Measurements from ENCODE around the gene POU6F2.
A peak's percentile ranks its signal among the peaks of the same experiment; 100 is the strongest.
"Not testable (repeated sequence)": the region's sequence is repeated elsewhere in the genome, so short reads cannot be mapped to it uniquely, and the experiment has no call there.

Gene POU6F2, protein sequence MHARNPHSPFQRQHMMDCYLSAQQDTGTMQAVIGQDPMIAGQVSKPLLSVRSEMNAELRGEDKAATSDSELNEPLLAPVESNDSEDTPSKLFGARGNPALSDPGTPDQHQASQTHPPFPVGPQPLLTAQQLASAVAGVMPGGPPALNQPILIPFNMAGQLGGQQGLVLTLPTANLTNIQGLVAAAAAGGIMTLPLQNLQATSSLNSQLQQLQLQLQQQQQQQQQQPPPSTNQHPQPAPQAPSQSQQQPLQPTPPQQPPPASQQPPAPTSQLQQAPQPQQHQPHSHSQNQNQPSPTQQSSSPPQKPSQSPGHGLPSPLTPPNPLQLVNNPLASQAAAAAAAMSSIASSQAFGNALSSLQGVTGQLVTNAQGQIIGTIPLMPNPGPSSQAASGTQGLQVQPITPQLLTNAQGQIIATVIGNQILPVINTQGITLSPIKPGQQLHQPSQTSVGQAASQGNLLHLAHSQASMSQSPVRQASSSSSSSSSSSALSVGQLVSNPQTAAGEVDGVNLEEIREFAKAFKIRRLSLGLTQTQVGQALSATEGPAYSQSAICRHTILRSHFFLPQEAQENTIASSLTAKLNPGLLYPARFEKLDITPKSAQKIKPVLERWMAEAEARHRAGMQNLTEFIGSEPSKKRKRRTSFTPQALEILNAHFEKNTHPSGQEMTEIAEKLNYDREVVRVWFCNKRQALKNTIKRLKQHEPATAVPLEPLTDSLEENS

DNA sequence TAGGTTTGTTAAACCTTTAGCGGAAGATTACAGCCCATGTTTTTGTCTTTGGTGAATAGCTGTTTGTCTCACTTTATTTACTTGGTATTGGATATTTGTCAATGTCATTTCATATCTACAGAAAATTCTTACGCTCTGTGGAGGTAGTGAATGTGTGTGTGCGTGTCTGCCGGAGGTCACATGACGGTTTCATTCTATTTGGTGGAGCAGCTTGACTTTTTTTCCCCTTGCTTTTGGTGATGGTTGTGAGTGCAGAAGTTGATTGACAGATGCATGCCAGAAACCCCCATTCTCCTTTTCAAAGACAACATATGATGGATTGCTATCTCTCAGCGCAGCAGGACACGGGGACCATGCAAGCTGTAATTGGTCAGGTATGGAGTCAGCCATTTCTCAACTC lies at the start of gene POU6F2:
POU6F2 (plus strand) TSS at position 225 of the 400 bp plus-strand sequence; CDS start at position 270, 45 bp downstream.
- ATAC-seq (no peak), DNase-seq (no peak)
- Mint-ChIP-seq H3K27ac (no peak within 1 kb of the TSS), H3K4me1 (no peaks in the 10 kb centered on the region), H3K9me3 (no peaks in the 10 kb centered on the region), H3K27me3 (peaks cover 69% of the 10 kb centered on the region), H3K4me3 (no peak within 1 kb of the TSS)

- no peak for ATAC-seq
- Mint-ChIP-seq H3K27me3 (no peaks in the 10 kb centered on the region), H3K4me1 (peaks cover 5% of the 10 kb centered on the region), H3K4me3 (no peak overlapping the region), H3K27ac (no peak overlapping the region), H3K9me3 (no peaks in the 10 kb centered on the region)
- DNase-seq = no peak
These were observed 49.2 kb upstream of the POU6F2 start for GRCh38 chr7:38928506-38928905.

GRCh38 chr7:38929460-38930171 lies 48.1 kb upstream of the POU6F2 start:
- ATAC-seq = no peak
- Mint-ChIP-seq H3K27me3 (no peaks in the 10 kb centered on the region), H3K4me1 (peaks cover 5% of the 10 kb centered on the region), H3K27ac (no peak overlapping the region), H3K4me3 (no peak overlapping the region), H3K9me3 (no peaks in the 10 kb centered on the region)
- no peak for DNase-seq

- H3K27ac Mint-ChIP-seq = peak overlapping the region in 1 of 2 donors; percentile 66
- H3K9me3 Mint-ChIP-seq = no peaks in the 10 kb centered on the region
- H3K4me3 Mint-ChIP-seq = no peak overlapping the region
- peaks cover 7% of the 10 kb centered on the region for H3K27me3 Mint-ChIP-seq
- no peak for ATAC-seq
- H3K4me1 Mint-ChIP-seq = peaks cover 5% of the 10 kb centered on the region
- DNase-seq = peak; percentile 34 to 38
These were observed 45.1 kb upstream of the POU6F2 start for GRCh38 chr7:38932509-38933168.

GRCh38 chr7:38934051-38934450 lies 43.7 kb upstream of the POU6F2 start:
- ATAC-seq = peak; percentile 31
- Mint-ChIP-seq H3K9me3 (no peaks in the 10 kb centered on the region), H3K27me3 (peaks cover 7% of the 10 kb centered on the region), H3K4me3 (no peak overlapping the region), H3K4me1 (peaks cover 5% of the 10 kb centered on the region), H3K27ac (no peak overlapping the region)
- no peak for DNase-seq

DNA sequence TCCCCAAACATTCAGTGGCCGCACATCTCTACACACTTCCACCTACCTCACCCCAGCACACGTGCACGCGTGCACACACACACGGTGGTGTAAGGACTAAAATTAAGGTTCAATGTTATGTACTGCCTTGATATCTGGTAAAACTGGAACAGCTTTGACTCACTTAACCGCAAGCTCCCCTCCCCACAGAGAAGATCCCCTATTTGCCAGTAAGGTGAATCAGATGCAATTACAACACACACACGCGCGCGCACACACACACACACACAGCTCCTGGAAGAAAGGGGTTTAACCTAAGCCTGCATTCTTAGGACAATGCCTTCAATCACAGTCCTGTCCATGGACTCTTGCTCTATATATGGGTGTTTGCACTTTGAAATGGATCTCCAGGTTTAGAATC lies 43.2 kb upstream of the POU6F2 start:
- H3K4me3 Mint-ChIP-seq = no peak overlapping the region
- no peak overlapping the region for H3K27ac Mint-ChIP-seq
- DNase-seq = no peak
- peak; percentile 49 for ATAC-seq
- peaks cover 7% of the 10 kb centered on the region for H3K27me3 Mint-ChIP-seq
- H3K9me3 Mint-ChIP-seq = no peaks in the 10 kb centered on the region
- peaks cover 5% of the 10 kb centered on the region for H3K4me1 Mint-ChIP-seq

DNA sequence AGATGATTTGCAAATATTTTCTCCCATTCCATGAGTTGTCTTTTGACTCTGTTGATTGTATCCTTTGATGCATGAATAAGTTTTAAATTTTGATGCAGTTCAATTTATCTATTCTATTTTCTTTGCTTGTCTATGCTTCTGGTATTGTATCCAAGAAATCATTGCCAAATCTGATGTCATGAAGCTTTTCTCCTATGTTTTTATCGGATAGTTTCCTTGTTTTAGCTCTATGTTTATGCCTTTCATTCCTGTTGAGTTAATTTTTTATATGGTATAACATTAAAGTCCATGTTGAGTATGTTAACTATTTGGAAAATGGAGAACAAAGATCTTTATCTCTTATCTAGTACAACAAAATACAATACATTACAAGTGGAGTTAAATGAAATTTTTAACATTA lies 41.1 kb upstream of the POU6F2 start:
- Mint-ChIP-seq H3K4me1 (peaks cover 5% of the 10 kb centered on the region), H3K27me3 (peaks cover 7% of the 10 kb centered on the region), H3K27ac (no peak overlapping the region), H3K9me3 (no peaks in the 10 kb centered on the region), H3K4me3 (no peak overlapping the region)
- no peak for ATAC-seq
- no peak for DNase-seq

DNA sequence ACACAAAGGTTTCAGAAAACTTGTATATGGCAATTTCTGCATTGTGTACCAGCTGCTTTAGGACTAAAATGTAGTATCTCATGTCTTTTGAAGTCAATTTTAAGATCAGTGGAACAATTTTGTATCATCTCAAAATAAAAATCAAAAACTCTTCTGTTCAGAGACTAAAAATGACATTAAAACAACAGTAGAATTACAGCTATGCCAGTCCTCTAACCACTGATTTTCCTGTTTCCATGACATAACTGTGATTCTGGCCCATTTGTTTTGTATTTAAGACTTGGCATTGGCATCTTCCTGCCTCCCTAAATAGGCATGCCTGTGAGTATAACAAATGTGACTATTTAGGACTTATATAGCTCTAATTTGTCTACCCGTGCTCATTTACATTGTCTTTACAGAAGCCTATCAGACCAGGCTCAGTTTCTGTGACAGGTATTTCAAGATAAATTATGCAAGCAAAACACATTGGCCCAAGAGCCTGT lies 39.7 kb upstream of the POU6F2 start:
- DNase-seq (no peak), ATAC-seq (no peak)
- no peak overlapping the region for H3K27ac Mint-ChIP-seq

DNA sequence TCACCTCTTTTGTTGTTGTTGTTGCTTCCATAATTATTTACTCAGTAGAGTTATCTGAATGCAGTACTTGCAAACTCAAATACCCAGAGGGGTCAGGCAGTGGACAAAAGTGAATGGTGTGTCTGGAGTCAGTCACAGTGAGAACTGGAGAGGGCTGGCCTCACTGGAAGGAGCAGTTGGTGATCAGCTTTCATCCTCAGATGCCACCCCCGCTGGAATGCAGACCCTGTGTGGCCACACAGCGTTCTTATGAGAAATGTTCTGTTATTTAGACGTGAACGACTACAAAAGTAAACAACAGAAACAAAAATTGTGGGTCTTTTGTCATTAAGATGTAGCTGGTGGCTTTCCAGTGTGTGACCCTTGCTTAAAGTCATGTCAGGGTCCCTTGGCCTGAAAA lies 39.1 kb upstream of the POU6F2 start:
- ATAC-seq = no peak
- H3K4me3 Mint-ChIP-seq = no peak overlapping the region
- no peaks in the 10 kb centered on the region for H3K9me3 Mint-ChIP-seq
- H3K27me3 Mint-ChIP-seq = peaks cover 7% of the 10 kb centered on the region
- H3K27ac Mint-ChIP-seq = no peak overlapping the region
- H3K4me1 Mint-ChIP-seq = no peaks in the 10 kb centered on the region
- no peak for DNase-seq

More for the DNA sequence above, 39.7 kb upstream of the POU6F2 start:
- Mint-ChIP-seq H3K9me3 (no peaks in the 10 kb centered on the region), H3K27me3 (peaks cover 7% of the 10 kb centered on the region), H3K4me1 (no peaks in the 10 kb centered on the region), H3K4me3 (no peak overlapping the region)

DNA sequence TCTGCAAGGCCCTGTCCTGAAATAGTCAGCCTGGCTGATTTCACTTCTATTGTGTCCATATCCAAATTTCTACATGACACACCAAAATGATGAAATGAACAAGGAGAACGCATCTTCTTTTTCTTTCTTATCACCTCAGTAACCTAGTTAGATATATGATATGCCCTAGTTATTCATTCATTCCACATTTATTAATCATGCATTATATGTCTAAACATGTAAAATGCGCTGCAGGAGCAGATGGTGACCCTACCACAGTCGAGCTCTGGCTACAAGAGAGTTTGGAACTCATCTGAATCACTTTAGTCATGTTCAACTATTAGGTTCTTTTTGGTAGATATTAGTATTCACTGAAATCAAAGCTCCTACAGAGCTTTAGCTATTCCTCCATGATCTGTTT lies 36.9 kb upstream of the POU6F2 start:
- H3K4me3 Mint-ChIP-seq = no peak overlapping the region
- no peak overlapping the region for H3K27ac Mint-ChIP-seq
- no peaks in the 10 kb centered on the region for H3K9me3 Mint-ChIP-seq
- DNase-seq (no peak), ATAC-seq (no peak)
- no peaks in the 10 kb centered on the region for H3K4me1 Mint-ChIP-seq
- peaks cover 7% of the 10 kb centered on the region for H3K27me3 Mint-ChIP-seq

GRCh38 chr7:38942431-38943051 lies 35.2 kb upstream of the POU6F2 start:
- H3K27me3 Mint-ChIP-seq = peaks cover 7% of the 10 kb centered on the region
- H3K4me1 Mint-ChIP-seq = no peaks in the 10 kb centered on the region
- H3K4me3 Mint-ChIP-seq = no peak overlapping the region
- H3K27ac Mint-ChIP-seq = no peak overlapping the region
- H3K9me3 Mint-ChIP-seq = no peaks in the 10 kb centered on the region
- ATAC-seq = no peak
- DNase-seq = no peak

GRCh38 chr7:38947541-38947940 lies 30.2 kb upstream of the POU6F2 start:
- not testable (repeated sequence) for H3K4me3 Mint-ChIP-seq, H3K4me1 Mint-ChIP-seq, H3K27ac Mint-ChIP-seq, DNase-seq, ATAC-seq, H3K9me3 Mint-ChIP-seq
- H3K27me3 Mint-ChIP-seq = peaks cover 14% of the 10 kb centered on the region

- no peak overlapping the region for H3K4me3 Mint-ChIP-seq
- H3K27ac Mint-ChIP-seq = no peak overlapping the region
- H3K4me1 Mint-ChIP-seq = no peaks in the 10 kb centered on the region
- DNase-seq (no peak), ATAC-seq (no peak)
- peaks cover 34% of the 10 kb centered on the region for H3K27me3 Mint-ChIP-seq
- peaks cover 0 to 8% of the 10 kb centered on the region in 2 donors for H3K9me3 Mint-ChIP-seq
These were observed 27.4 kb upstream of the POU6F2 start for GRCh38 chr7:38950309-38950708.

- no peaks in the 10 kb centered on the region for H3K4me1 Mint-ChIP-seq
- H3K27me3 Mint-ChIP-seq = peaks cover 37% of the 10 kb centered on the region
- no peak overlapping the region for H3K27ac Mint-ChIP-seq
- no peak for DNase-seq
- ATAC-seq = no peak
- no peak overlapping the region for H3K4me3 Mint-ChIP-seq
- H3K9me3 Mint-ChIP-seq = peaks cover 0 to 8% of the 10 kb centered on the region in 2 donors
These were observed 26.5 kb upstream of the POU6F2 start for GRCh38 chr7:38951213-38951612.

DNA sequence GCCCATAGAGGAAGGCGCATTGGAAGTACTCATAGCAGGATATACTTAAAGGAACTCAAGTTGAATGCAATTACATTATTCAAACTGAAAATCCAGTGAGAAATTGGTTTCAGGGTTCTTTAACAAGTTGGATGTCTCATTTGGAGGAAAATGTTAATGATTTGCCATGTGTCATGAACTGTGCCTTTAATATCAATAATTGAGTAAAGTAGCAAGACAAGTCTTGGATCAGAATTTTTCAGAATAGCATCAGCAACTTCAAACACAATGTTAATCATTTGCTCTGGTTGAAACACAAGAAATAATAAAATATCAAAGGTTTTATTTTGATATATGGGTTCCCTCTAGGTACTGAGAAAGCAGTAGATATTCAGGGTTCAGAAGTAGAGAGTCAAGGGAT lies 24.5 kb upstream of the POU6F2 start:
- H3K4me1 Mint-ChIP-seq = no peaks in the 10 kb centered on the region
- no peak overlapping the region for H3K27ac Mint-ChIP-seq
- DNase-seq = no peak
- ATAC-seq = no peak
- H3K9me3 Mint-ChIP-seq = peaks cover 0 to under 1% of the 10 kb centered on the region in 2 donors
- H3K27me3 Mint-ChIP-seq = peaks cover 37% of the 10 kb centered on the region
- no peak overlapping the region for H3K4me3 Mint-ChIP-seq

Measured in stimulated activated naive CD8-positive, alpha-beta T cell treated with anti-CD3 and anti-CD28 coated beads, Interleukin-15, amount 100 ng/mL, for 72 hours (primary cell).